Right ventricle myocardium superior (tissue), 1 donor: ENCODE data around the gene CHCHD4. TPM values are rescaled to one million over a fixed set of nuclear protein-coding genes. Genes with fewer than 3 reads are reported as not detected.

Source experiments
- ATAC-seq: fragments of 200-7000 bp; cut with Tn5 transposase; one replicate; pipeline ENCODE4 v1.9.1; 2020; ENCODE audit warnings: mild to moderate bottlenecking; ENCODE audit not compliant: poor library complexity
- DNase-seq: peaks from one replicate; pipeline ENCODE4 v3.0.0-alpha.2; 2020
- intact Hi-C: fragments of 100-400 bp; cut with DNase I; formaldehyde crosslinking; loops from one replicate; pipeline ENCODE4 v1.11.2; 2022
- total RNA-seq: library from RNA; stranded (reverse); fragmentation: NEBNext Ultra II Directional; extraction: Animal tissue kit (Norgen Biotek cat#: 25700); gene quantifications from one replicate; pipeline ENCODE4 v1.2.1, GENCODE V29; 2021
- donor health status: DM: no; HTN: yes; CAD: no; lungs with severe emphysema.

CHCHD4 gene
- total RNA-seq, 1 donor from 2014 or later = 35.9 TPM

GRCh38 chr3:14138878-14139655, 14.4 kb upstream of the CHCHD4 start:
- no peak for DNase-seq
- intact Hi-C loops = no loop called here

GRCh38 chr3:14138109-14138877, 13.6 kb upstream of the CHCHD4 start:
- DNase-seq = no peak
- intact Hi-C loops = no loop called here
- no peak for ATAC-seq

More at GRCh38 chr3:14138878-14139655, 14.4 kb upstream of the CHCHD4 start:
- ATAC-seq = no peak

GRCh38 chr3:14137445-14137844, 12.8 kb upstream of the CHCHD4 start:
- ATAC-seq (no peak), DNase-seq (no peak)
- intact Hi-C loops = no loop called here

GRCh38 chr3:14137004-14137403, 12.3 kb upstream of the CHCHD4 start:
- ATAC-seq (peak; percentile 3), DNase-seq (no peak)
- intact Hi-C loops = no loop called here

GRCh38 chr3:14135581-14135980, 10.9 kb upstream of the CHCHD4 start:
- DNase-seq (no peak), ATAC-seq (no peak)
- intact Hi-C loops = no loop called here

- DNase-seq = no peak
- intact Hi-C loops = no loop called here
- ATAC-seq = no peak
Observed at GRCh38 chr3:14134291-14134690, 9.6 kb upstream of the CHCHD4 start.

- DNase-seq (no peak), ATAC-seq (no peak)
- intact Hi-C loops = no loop called here
Observed at GRCh38 chr3:14133876-14134275, 9.2 kb upstream of the CHCHD4 start.

GRCh38 chr3:14133188-14133800, 8.6 kb upstream of the CHCHD4 start:
- DNase-seq = no peak
- intact Hi-C loops = no loop called here
- no peak for ATAC-seq

GRCh38 chr3:14132689-14133088, 8.0 kb upstream of the CHCHD4 start:
- intact Hi-C loops = no loop called here
- no peak for DNase-seq
- no peak for ATAC-seq

GRCh38 chr3:14132120-14132519, 7.5 kb upstream of the CHCHD4 start:
- no peak for ATAC-seq

GRCh38 chr3:14131134-14131533, 6.5 kb upstream of the CHCHD4 start:
- intact Hi-C loops = no loop called here
- DNase-seq (no peak), ATAC-seq (no peak)

More at GRCh38 chr3:14132120-14132519, 7.5 kb upstream of the CHCHD4 start:
- no peak for DNase-seq
- intact Hi-C loops = no loop called here

GRCh38 chr3:14130707-14131106, 6.0 kb upstream of the CHCHD4 start:
- intact Hi-C loops = no loop called here
- DNase-seq (no peak), ATAC-seq (no peak)

GRCh38 chr3:14130230-14130629, 5.6 kb upstream of the CHCHD4 start:
- no peak for DNase-seq
- ATAC-seq = no peak
- intact Hi-C loops = no loop called here

- ATAC-seq (no peak), DNase-seq (no peak)
- intact Hi-C loops = no loop called here
Observed at GRCh38 chr3:14129296-14129695, 4.6 kb upstream of the CHCHD4 start.

- ATAC-seq (no peak), DNase-seq (no peak)
- intact Hi-C loops = no loop called here
Observed at GRCh38 chr3:14128724-14129123, 4.1 kb upstream of the CHCHD4 start.

GRCh38 chr3:14127516-14128161, 3.0 kb upstream of the CHCHD4 start:
- intact Hi-C loops = no loop called here
- DNase-seq (no peak), ATAC-seq (no peak)

GRCh38 chr3:14126887-14127505, 2.3 kb upstream of the CHCHD4 start:
- no peak for DNase-seq
- intact Hi-C loops = no loop called here
- no peak for ATAC-seq

- no peak for DNase-seq
- intact Hi-C loops = no loop called here
- ATAC-seq = no peak
Observed at GRCh38 chr3:14126017-14126886, 1.6 kb upstream of the CHCHD4 start.
